Mesenchymal stem cell (in vitro differentiated cells and primary cell): ENCODE data around the gene PTPRN2.
"Not testable (repeated sequence)": the region's sequence is repeated elsewhere in the genome, so short reads cannot be mapped to it uniquely, and the experiment has no call there.

Experiments used
- DNase-seq: peaks from one replicate; pipeline ENCODE4 v3.0.0-alpha.2; 2013
- H2AFZ ChIP-seq: one replicate; pipeline ENCODE4 v1.6.1; 2013; ENCODE audit warnings: low read depth, mild to moderate bottlenecking, control low read depth, inconsistent platforms, low read length, moderate library complexity
- H2AK5ac ChIP-seq: 2 replicates; pipeline ENCODE4 v1.6.1; 2013; ENCODE audit warnings: low read length, moderate library complexity, mild to moderate bottlenecking, inconsistent platforms; ENCODE audit not compliant: severe bottlenecking
- H2BK120ac ChIP-seq: one replicate; pipeline ENCODE4 v1.6.1; 2013; ENCODE audit warnings: low read depth, mild to moderate bottlenecking, inconsistent platforms, low read length, moderate library complexity
- H2BK12ac ChIP-seq, 2 experiments: one replicate each; pipeline ENCODE4 v1.6.1; 2013; ENCODE audit warnings: inconsistent platforms in 2 of 2, low read length in 2 of 2, mild to moderate bottlenecking in 2 of 2, moderate library complexity in 2 of 2, control low read depth in 1 of 2
- H2BK15ac ChIP-seq: one replicate; pipeline ENCODE4 v1.6.1; 2013; ENCODE audit warnings: mild to moderate bottlenecking, low read depth, inconsistent platforms; ENCODE audit not compliant: poor library complexity, severe bottlenecking
- H2BK5ac ChIP-seq: 2 replicates; pipeline ENCODE4 v1.6.1; 2013; ENCODE audit warnings: low read depth, mild to moderate bottlenecking, low read length, control low read depth, inconsistent platforms; ENCODE audit not compliant: poor library complexity, severe bottlenecking
- H3K14ac ChIP-seq, 2 experiments: one replicate each; pipeline ENCODE4 v1.6.1; 2013; ENCODE audit warnings: inconsistent platforms in 2 of 2, low read length in 2 of 2, control low read depth in 1 of 2, mild to moderate bottlenecking in 1 of 2, moderate library complexity in 1 of 2
- H3K18ac ChIP-seq, 2 experiments: one replicate each; pipeline ENCODE4 v1.6.1; 2013; ENCODE audit warnings: inconsistent platforms in 2 of 2, low read length in 2 of 2, control low read depth in 1 of 2, low read depth in 1 of 2, mild to moderate bottlenecking in 1 of 2
- H3K23ac ChIP-seq, 2 experiments: one replicate each; pipeline ENCODE4 v1.6.1; 2013; ENCODE audit warnings: inconsistent platforms in 2 of 2, low read length in 2 of 2, mild to moderate bottlenecking in 2 of 2, moderate library complexity in 2 of 2, control low read depth in 1 of 2
- H3K27ac ChIP-seq: 2 replicates; pipeline ENCODE4 v1.5.1; 2013; ENCODE audit warnings: mild to moderate bottlenecking, moderate library complexity, low read length, control low read depth, inconsistent platforms; ENCODE audit not compliant: poor library complexity, severe bottlenecking
- H3K27me3 ChIP-seq, 2 experiments: 2 replicates each; pipeline versions ENCODE4 v1.6.1 to v1.7.0; 2013; ENCODE audit warnings: low read length in 2 of 2, mild to moderate bottlenecking in 2 of 2, moderate library complexity in 2 of 2, control low read depth in 1 of 2, inconsistent platforms in 1 of 2; ENCODE audit not compliant: control insufficient read depth in 1 of 2, insufficient read depth in 1 of 2
- H3K36me3 ChIP-seq, 2 experiments: 2 replicates each; pipeline versions ENCODE4 v1.6.1 to v1.7.0; 2013; ENCODE audit warnings: low read length in 2 of 2, control low read depth in 1 of 2, inconsistent platforms in 1 of 2, low read depth in 1 of 2, mild to moderate bottlenecking in 1 of 2; ENCODE audit not compliant: insufficient read depth in 2 of 2, control insufficient read depth in 1 of 2
- H3K4ac ChIP-seq, 2 experiments: one replicate each; pipeline ENCODE4 v1.6.1; 2013; ENCODE audit warnings: inconsistent platforms in 2 of 2, low read length in 2 of 2, mild to moderate bottlenecking in 2 of 2, moderate library complexity in 2 of 2, control low read depth in 1 of 2, low read depth in 1 of 2
- H3K4me1 ChIP-seq: 2 replicates; pipeline ENCODE4 v1.6.1; 2013; ENCODE audit warnings: low read depth, low read length, control low read depth; ENCODE audit not compliant: control insufficient read depth, insufficient read depth
- H3K4me2 ChIP-seq: 2 replicates; pipeline ENCODE4 v1.6.1; 2013; ENCODE audit warnings: low read length, mild to moderate bottlenecking, inconsistent platforms; ENCODE audit not compliant: poor library complexity, severe bottlenecking
- H3K4me3 ChIP-seq, 2 experiments: 2 replicates each; pipeline versions ENCODE4 v1.5.1 to v1.7.0; 2013; ENCODE audit warnings: low read length in 2 of 2, mild to moderate bottlenecking in 2 of 2, control low read depth in 1 of 2, low read depth in 1 of 2; ENCODE audit not compliant: insufficient read depth in 1 of 2
- H3K79me1 ChIP-seq: replicated peaks from 2 replicates; pipeline ENCODE4 v1.6.1; 2013; ENCODE audit warnings: mild to moderate bottlenecking, control low read depth, low read length, inconsistent platforms; ENCODE audit not compliant: poor library complexity, severe bottlenecking
- H3K9ac ChIP-seq: 2 replicates; pipeline ENCODE4 v1.7.0; 2013; ENCODE audit warnings: mild to moderate bottlenecking, low read length, moderate library complexity
- H3K9me3 ChIP-seq: 2 replicates; pipeline ENCODE4 v1.7.0; 2013; ENCODE audit warnings: mild to moderate bottlenecking, low read length; ENCODE audit not compliant: control insufficient read depth
- H4K8ac ChIP-seq: one replicate; pipeline ENCODE4 v1.6.1; 2013; ENCODE audit warnings: inconsistent platforms, mild to moderate bottlenecking, low read length, moderate library complexity
- H4K91ac ChIP-seq: one replicate; pipeline ENCODE4 v1.6.1; 2013; ENCODE audit warnings: mild to moderate bottlenecking, low read length, inconsistent platforms
- WGBS: methylation state at CpG from one replicate; pipeline ENCODE4 v1.1.7; 2013; ENCODE audit warnings: mixed read lengths; 5-methylcytosine and 5-hydroxymethylcytosine counted together

The PTPRN2 gene

DNA sequence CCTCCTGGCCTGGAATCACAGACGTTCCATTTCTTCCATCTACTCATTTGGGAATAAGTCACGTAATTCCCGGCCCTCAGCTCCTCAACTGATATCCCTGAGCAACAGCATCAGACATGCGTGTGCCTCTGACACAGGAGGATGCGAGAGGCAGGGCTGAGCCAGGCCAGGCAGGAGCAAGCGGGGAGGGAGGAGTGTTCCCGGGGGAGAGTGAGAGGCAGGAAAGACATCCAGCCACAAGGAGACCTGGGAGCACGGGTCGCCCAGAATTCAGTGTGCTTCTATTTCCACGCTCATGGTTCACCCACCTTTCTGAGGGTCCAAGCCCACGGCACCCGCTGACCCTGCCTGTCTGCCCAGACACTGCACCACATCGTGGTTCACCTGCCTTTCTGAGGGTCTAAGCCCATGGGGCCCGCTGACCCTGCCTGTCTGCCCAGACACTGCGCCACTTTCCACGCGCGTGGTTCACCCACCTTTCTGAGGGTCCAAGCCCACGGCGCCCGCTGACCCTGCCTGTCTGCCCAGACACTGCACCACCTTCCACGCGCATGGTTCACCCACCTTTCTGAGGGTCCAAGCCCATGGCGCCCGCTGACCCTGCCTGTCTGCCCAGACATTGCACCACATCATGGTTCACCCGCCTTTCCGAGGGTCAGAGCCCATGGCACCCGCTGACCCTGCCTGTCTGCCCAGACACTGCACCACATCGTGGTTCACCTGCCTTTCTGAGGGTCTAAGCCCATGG is 293.0 kb downstream of the PTPRN2 start:
- H3K23ac ChIP-seq, H2BK15ac ChIP-seq, H3K14ac ChIP-seq, H4K8ac ChIP-seq, H3K27me3 ChIP-seq, DNase-seq, H3K4me3 ChIP-seq, H2BK12ac ChIP-seq, H3K4me2 ChIP-seq, H3K79me1 ChIP-seq, H4K91ac ChIP-seq, H3K4me1 ChIP-seq, H2AK5ac ChIP-seq, H2AFZ ChIP-seq, H3K9ac ChIP-seq, H2BK5ac ChIP-seq, H3K36me3 ChIP-seq, H2BK120ac ChIP-seq, H3K4ac ChIP-seq, H3K18ac ChIP-seq, H3K27ac ChIP-seq: not testable (repeated sequence)
- H3K9me3 ChIP-seq, result peaks cover 26% of the 10 kb centered on the region
- WGBS, result 92% methylated on average over 29 of the region's 29 CpGs

DNA sequence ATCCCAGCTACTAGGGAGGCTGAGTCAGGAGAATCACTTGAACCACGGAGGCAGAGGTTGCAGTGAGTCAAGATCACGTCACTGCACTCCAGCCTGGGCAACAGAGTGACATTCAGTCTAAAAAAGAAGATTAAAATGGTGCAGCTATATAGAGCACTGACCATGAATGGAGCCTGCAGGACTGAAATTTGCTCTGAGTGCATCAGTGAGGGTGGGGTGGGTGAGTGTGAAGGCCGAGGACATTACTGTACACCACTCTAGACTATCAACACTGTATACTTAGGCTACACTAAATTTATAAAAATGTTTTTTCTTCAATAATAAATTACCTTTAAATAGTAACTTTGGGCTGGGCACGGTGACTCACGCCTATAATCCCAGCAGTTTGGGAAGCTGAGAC is 294.7 kb downstream of the PTPRN2 start:
- no peak overlapping the region for H2BK5ac ChIP-seq
- H3K14ac ChIP-seq, result no peak overlapping the region
- no peak overlapping the region for H3K4ac ChIP-seq
- no peak overlapping the region for H2BK15ac ChIP-seq
- no peak overlapping the region for H3K9ac ChIP-seq
- no peak overlapping the region for H4K8ac ChIP-seq
- H3K27ac ChIP-seq, result no peak overlapping the region
- H2AK5ac ChIP-seq, result no peak overlapping the region
- no peak overlapping the region for H2BK12ac ChIP-seq
- peaks cover 39% of the 10 kb centered on the region for H3K9me3 ChIP-seq
- no peak overlapping the region for H3K23ac ChIP-seq
- no peak overlapping the region for H3K4me2 ChIP-seq
- H3K4me3 ChIP-seq, result no peak overlapping the region
- no peaks in the 10 kb centered on the region for H3K79me1 ChIP-seq
- H4K91ac ChIP-seq, result no peak overlapping the region
- DNase-seq, result no peak
- 74% methylated on average over 4 of the region's 5 CpGs for WGBS
- H3K18ac ChIP-seq, result no peak overlapping the region
- no peak overlapping the region for H2BK120ac ChIP-seq
- H3K36me3 ChIP-seq, result no peaks in the 10 kb centered on the region
- H3K4me1 ChIP-seq, result no peaks in the 10 kb centered on the region
- no peak overlapping the region for H2AFZ ChIP-seq
- no peaks in the 10 kb centered on the region for H3K27me3 ChIP-seq

DNA sequence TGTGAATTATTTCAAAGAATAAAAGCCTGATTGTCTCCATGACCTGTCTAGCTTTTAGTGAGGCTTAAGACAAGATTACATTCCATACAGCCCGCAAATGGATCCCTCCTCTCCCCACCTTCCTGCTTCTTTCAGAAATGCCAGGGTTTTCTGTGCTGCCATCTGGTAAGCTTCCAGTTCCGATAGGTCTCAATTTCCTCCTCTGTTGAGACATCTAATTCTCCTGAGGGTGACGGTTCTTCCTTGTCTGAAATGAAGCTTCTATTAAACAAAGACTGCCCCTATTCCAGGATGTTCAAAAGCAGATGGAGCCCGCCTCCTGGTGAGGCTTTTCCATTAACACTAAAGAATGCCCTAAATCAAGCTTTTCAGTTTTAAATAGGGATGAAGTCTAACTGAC is 295.6 kb downstream of the PTPRN2 start:
- no peak for DNase-seq
- Histone ChIP-seq H2BK120ac (no peak overlapping the region), H2AFZ (no peak overlapping the region), H3K27ac (no peak overlapping the region), H3K9ac (no peak overlapping the region), H3K23ac (no peak overlapping the region), H3K36me3 (no peaks in the 10 kb centered on the region), H2BK15ac (no peak overlapping the region), H3K14ac (no peak overlapping the region), H3K9me3 (peaks cover 40% of the 10 kb centered on the region), H3K4me3 (no peak overlapping the region), H4K91ac (no peak overlapping the region), H3K4me2 (no peak overlapping the region), H4K8ac (no peak overlapping the region), H2BK5ac (no peak overlapping the region), H3K27me3 (no peaks in the 10 kb centered on the region), H3K4me1 (no peaks in the 10 kb centered on the region), H3K79me1 (no peaks in the 10 kb centered on the region), H2BK12ac (no peak overlapping the region), H2AK5ac (no peak overlapping the region), H3K4ac (no peak overlapping the region), H3K18ac (no peak overlapping the region)
- WGBS, result 71% methylated on average over 3 of the region's 4 CpGs

DNA sequence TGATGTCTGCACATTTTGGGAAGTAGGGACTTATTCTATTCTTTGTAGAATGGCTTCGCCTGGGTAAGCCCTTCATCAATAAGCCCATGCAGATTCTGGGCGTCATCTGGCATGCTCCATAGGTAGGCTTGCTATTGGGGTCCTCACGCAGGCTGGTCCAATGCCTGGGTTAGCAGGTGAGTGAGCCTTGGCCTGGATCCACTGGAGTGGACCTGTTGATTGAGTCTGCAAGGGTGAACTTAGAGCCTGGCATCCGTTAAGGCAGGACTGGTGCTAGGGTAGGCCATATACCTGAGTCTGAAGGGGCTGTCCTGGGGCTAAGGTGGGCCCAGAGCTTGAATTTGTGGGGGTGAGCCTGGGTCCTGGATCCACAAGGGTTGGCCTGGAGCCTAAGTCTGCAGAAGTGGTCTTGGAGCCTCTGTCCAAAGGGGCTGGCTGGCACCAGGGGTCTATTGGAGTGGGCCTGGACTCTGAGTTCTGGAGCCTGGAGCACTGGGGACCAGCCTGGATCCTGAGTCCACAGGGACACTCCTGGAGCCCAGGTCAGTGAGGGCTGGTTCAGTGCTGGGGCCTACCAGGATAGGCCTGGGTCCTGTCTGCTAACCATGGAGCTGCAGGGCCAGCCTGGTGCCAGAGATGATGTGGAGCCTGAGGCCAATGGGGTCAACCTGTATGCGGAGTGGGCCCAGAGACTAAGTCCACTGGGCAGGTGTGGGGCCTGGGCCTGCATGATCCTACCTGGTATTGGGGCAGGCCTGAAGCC is 297.7 kb downstream of the PTPRN2 start:
- no peak overlapping the region for H2BK15ac ChIP-seq
- H3K23ac ChIP-seq, result no peak overlapping the region
- H3K27me3 ChIP-seq, result no peaks in the 10 kb centered on the region
- no peak for DNase-seq
- H4K91ac ChIP-seq, result no peak overlapping the region
- no peak overlapping the region for H3K4me3 ChIP-seq
- no peak overlapping the region for H3K4ac ChIP-seq
- 67% methylated on average over 5 of the region's 5 CpGs for WGBS
- no peaks in the 10 kb centered on the region for H3K79me1 ChIP-seq
- H3K9me3 ChIP-seq, result peaks cover 55% of the 10 kb centered on the region
- H2BK5ac ChIP-seq, result no peak overlapping the region
- H3K9ac ChIP-seq, result no peak overlapping the region
- no peak overlapping the region for H2AFZ ChIP-seq
- no peak overlapping the region for H3K4me2 ChIP-seq
- no peak overlapping the region for H2AK5ac ChIP-seq
- no peak overlapping the region for H4K8ac ChIP-seq
- no peaks in the 10 kb centered on the region for H3K4me1 ChIP-seq
- no peaks in the 10 kb centered on the region for H3K36me3 ChIP-seq
- H3K27ac ChIP-seq, result no peak overlapping the region
- no peak overlapping the region for H2BK12ac ChIP-seq
- H2BK120ac ChIP-seq, result no peak overlapping the region
- H3K18ac ChIP-seq, result no peak overlapping the region
- no peak overlapping the region for H3K14ac ChIP-seq
